GM12891 (cell line): ENCODE measurements around the gene MIER3.

Source experiments
- POU2F2 ChIP-seq: IDR thresholded peaks from 2 replicates; pipeline ENCODE4 v1.6.1; 2011; ENCODE audit warnings: low read depth, mild to moderate bottlenecking, control low read depth, low read length, moderate library complexity
- TAF1 ChIP-seq: IDR thresholded peaks from 2 replicates; pipeline ENCODE4 v1.6.1; 2011; ENCODE audit warnings: low read depth, low read length, control low read depth

GRCh38 chr5:56983593-56984361, 31.9 kb upstream of the MIER3 start:
- no peak for TF ChIP-seq TAF1
- TF ChIP-seq POU2F2, result no peak
